NOMO-1 treated with DMSO at 0.1 percent for 48 hours (cell line): ENCODE measurements around the gene PACSIN1.

Experiments
- DNase-seq: peaks from one replicate; lab custom pipeline; 2025; ENCODE audit not compliant: unreplicated experiment; lab: John Stamatoyannopoulos, UW

PACSIN1 gene

GRCh38 chr6:34514112-34514511 is 48.2 kb downstream of the PACSIN1 start:
- DNase-seq, result no peak

GRCh38 chr6:34514593-34515472 is 49.0 kb downstream of the PACSIN1 start:
- no peak for DNase-seq

- no peak for DNase-seq
Observed at GRCh38 chr6:34515473-34516387, 49.9 kb downstream of the PACSIN1 start.

GRCh38 chr6:34516391-34517324 is 50.8 kb downstream of the PACSIN1 start:
- DNase-seq, result no peak

GRCh38 chr6:34517461-34517881 is 51.6 kb downstream of the PACSIN1 start:
- DNase-seq, result no peak

- no peak for DNase-seq
Observed at GRCh38 chr6:34517966-34518365, 52.1 kb downstream of the PACSIN1 start.

- DNase-seq, result no peak
Observed at GRCh38 chr6:34518669-34519365, 52.9 kb downstream of the PACSIN1 start.

GRCh38 chr6:34519971-34520644 is 54.2 kb downstream of the PACSIN1 start:
- DNase-seq, result no peak

GRCh38 chr6:34520645-34521462 is 55.0 kb downstream of the PACSIN1 start:
- no peak for DNase-seq

GRCh38 chr6:34521463-34522285 is 55.8 kb downstream of the PACSIN1 start:
- peak; percentile 51 for DNase-seq

GRCh38 chr6:34522761-34523160 is 56.9 kb downstream of the PACSIN1 start:
- no peak for DNase-seq

- no peak for DNase-seq
Observed at GRCh38 chr6:34523441-34524206, 57.7 kb downstream of the PACSIN1 start.

- DNase-seq, result no peak
Observed at GRCh38 chr6:34524499-34524898, 58.6 kb downstream of the PACSIN1 start.

GRCh38 chr6:34524971-34525370 is 59.1 kb downstream of the PACSIN1 start:
- no peak for DNase-seq

GRCh38 chr6:34525431-34526175 is 59.7 kb downstream of the PACSIN1 start:
- no peak for DNase-seq

GRCh38 chr6:34526241-34526972 is 60.5 kb downstream of the PACSIN1 start:
- DNase-seq, result no peak
